Parathyroid adenoma (tissue), 2 donors: ENCODE data around the gene KATNA1.

Source experiments
- H2AFZ ChIP-seq: fragments of 300-600 bp; sonication (generic); one replicate; pipeline ENCODE4 v1.7.0; 2017; ENCODE audit warnings: antibody characterized with exemption, mild to moderate bottlenecking
- H3K27ac ChIP-seq: fragments of 300-600 bp; sonication (generic); one replicate; pipeline ENCODE4 v1.7.0; 2017
- H3K27me3 ChIP-seq: fragments of 300-600 bp; sonication (generic); one replicate; pipeline ENCODE4 v1.7.0; 2017; ENCODE audit warnings: low read length; ENCODE audit not compliant: control insufficient read depth, insufficient read depth
- H3K36me3 ChIP-seq: fragments of 300-600 bp; sonication (generic); one replicate; pipeline ENCODE4 v1.7.0; 2017; ENCODE audit warnings: low read length; ENCODE audit not compliant: control insufficient read depth, insufficient read depth
- H3K4me1 ChIP-seq: fragments of 300-600 bp; sonication (generic); one replicate; pipeline ENCODE4 v1.7.0; 2017; ENCODE audit warnings: control low read depth
- H3K4me2 ChIP-seq: fragments of 300-600 bp; sonication (generic); one replicate; pipeline ENCODE4 v1.7.0; 2017; ENCODE audit warnings: low read length
- H3K4me3 ChIP-seq: fragments of 300-600 bp; sonication (generic); one replicate; pipeline ENCODE4 v1.7.0; 2017; ENCODE audit warnings: low read depth, low read length
- H3K79me2 ChIP-seq: fragments of 300-600 bp; sonication (generic); one replicate; pipeline ENCODE4 v1.7.0; 2017; ENCODE audit warnings: control low read depth
- H3K9ac ChIP-seq: fragments of 300-600 bp; sonication (generic); one replicate; pipeline ENCODE4 v1.7.0; 2017; ENCODE audit warnings: mild to moderate bottlenecking
- H3K9me3 ChIP-seq: fragments of 300-600 bp; sonication (generic); one replicate; pipeline ENCODE4 v1.7.0; 2017; ENCODE audit warnings: low read length; ENCODE audit not compliant: control insufficient read depth
- TF ChIP-seq, protein P1 (sequence below): fragments of 300-600 bp; sonication (generic); IDR thresholded peaks from one replicate; pipeline ENCODE4 v1.7.0; 2017; ENCODE audit warnings: antibody characterized with exemption, mild to moderate bottlenecking
- donor health status: primary hyperparathyroidism.

Gene KATNA1

GRCh38 chr6:149565527-149566409 lies 82.7 kb downstream of the KATNA1 start, which contains the start of gene GINM1:
Gene GINM1, plus strand, starts transcription at chr6:149566375. Its CDS starts 40 bp downstream, at chr6:149566415.
- Histone ChIP-seq H2AFZ (peak within 1 kb of the TSS; percentile 99), H3K27ac (peak within 1 kb of the TSS; percentile 94)

DNA sequence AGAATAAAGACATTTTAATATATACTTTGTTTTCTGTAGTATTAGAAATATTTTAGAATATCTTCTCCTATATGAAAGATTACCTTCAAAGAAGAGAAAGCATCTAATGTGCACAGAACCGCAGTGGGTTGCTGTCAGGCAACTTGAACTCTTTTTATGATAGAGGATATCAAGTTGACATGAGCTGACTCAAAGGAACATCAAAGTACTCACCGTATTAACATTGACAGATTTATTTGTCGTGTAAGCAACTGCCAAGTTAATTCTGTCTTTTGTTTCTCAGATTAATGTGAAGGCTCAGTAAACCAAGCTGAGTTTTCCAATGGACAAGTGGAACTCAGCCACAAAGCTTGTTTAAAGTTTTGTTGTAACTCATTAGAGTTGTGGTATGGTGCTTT lies 84.6 kb downstream of the KATNA1 start:
- Histone ChIP-seq H3K79me2 (peaks cover 10% of the 10 kb centered on the region), H3K9me3 (no peaks in the 10 kb centered on the region), H3K9ac (no peak overlapping the region), H3K27me3 (no peaks in the 10 kb centered on the region), H3K27ac (no peak overlapping the region), H3K4me2 (no peak overlapping the region), H3K36me3 (no peaks in the 10 kb centered on the region), H3K4me1 (peaks cover 5% of the 10 kb centered on the region), H3K4me3 (no peak overlapping the region), H2AFZ (no peak overlapping the region)
- TF ChIP-seq, protein P1, sequence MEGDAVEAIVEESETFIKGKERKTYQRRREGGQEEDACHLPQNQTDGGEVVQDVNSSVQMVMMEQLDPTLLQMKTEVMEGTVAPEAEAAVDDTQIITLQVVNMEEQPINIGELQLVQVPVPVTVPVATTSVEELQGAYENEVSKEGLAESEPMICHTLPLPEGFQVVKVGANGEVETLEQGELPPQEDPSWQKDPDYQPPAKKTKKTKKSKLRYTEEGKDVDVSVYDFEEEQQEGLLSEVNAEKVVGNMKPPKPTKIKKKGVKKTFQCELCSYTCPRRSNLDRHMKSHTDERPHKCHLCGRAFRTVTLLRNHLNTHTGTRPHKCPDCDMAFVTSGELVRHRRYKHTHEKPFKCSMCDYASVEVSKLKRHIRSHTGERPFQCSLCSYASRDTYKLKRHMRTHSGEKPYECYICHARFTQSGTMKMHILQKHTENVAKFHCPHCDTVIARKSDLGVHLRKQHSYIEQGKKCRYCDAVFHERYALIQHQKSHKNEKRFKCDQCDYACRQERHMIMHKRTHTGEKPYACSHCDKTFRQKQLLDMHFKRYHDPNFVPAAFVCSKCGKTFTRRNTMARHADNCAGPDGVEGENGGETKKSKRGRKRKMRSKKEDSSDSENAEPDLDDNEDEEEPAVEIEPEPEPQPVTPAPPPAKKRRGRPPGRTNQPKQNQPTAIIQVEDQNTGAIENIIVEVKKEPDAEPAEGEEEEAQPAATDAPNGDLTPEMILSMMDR = no peak

More at GRCh38 chr6:149565527-149566409, 82.7 kb downstream of the KATNA1 start, which contains the start of gene GINM1:
- peak within 1 kb of the TSS; percentile 95 for H3K9ac ChIP-seq
- peak within 1 kb of the TSS; percentile 98 for H3K4me2 ChIP-seq
- H3K79me2 ChIP-seq = peaks cover 24% of the 10 kb centered on the region
- no peaks in the 10 kb centered on the region for H3K27me3 ChIP-seq
- no peaks in the 10 kb centered on the region for H3K9me3 ChIP-seq
- H3K4me1 ChIP-seq = peaks cover 5% of the 10 kb centered on the region
- no peaks in the 10 kb centered on the region for H3K36me3 ChIP-seq
- TF ChIP-seq, protein P1 = peak; percentile 73
- H3K4me3 ChIP-seq = peak within 1 kb of the TSS; percentile 99

DNA sequence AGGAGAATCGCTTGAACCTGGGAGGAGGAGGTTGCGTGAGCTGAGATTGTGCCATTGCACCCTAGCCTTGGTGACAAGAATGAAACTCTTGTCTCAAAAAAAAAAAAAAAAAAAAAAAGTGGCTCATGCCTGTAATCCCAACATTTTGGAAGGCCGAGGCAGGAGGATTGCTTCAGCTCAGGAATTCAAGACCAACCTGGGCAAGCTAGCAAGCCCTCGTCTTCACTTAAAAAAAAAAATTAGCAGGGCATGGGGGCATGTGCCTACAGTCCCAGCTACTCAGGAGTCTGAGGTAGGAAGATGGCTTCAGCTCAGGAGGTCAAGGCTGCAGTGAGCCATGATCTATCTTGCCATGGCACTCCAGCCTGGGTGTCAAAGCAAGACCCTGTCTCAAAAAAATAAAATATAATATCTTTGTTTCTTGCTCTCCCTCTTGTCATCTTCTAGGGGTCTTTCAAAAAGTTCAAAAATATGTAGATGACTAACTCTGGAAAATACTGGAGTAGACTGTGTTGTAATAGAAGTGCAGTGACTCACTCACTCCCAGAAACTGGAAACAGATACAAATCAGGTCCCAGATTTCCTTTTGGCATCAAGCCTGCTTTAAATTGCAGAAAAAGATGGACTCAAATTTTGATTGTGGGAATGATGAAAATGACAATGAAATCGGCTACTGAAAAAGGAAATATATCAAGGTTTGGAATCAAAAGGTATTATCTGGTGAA lies 85.1 kb downstream of the KATNA1 start:
- TF ChIP-seq, protein P1 = no peak
- no peaks in the 10 kb centered on the region for H3K27me3 ChIP-seq
- H3K4me1 ChIP-seq = peaks cover 5% of the 10 kb centered on the region
- H3K4me2 ChIP-seq = no peak overlapping the region
- no peaks in the 10 kb centered on the region for H3K36me3 ChIP-seq
- H3K9me3 ChIP-seq = no peaks in the 10 kb centered on the region
- no peak overlapping the region for H3K4me3 ChIP-seq
- no peak overlapping the region for H2AFZ ChIP-seq
- no peak overlapping the region for H3K9ac ChIP-seq
- peaks cover 10% of the 10 kb centered on the region for H3K79me2 ChIP-seq
- no peak overlapping the region for H3K27ac ChIP-seq

DNA sequence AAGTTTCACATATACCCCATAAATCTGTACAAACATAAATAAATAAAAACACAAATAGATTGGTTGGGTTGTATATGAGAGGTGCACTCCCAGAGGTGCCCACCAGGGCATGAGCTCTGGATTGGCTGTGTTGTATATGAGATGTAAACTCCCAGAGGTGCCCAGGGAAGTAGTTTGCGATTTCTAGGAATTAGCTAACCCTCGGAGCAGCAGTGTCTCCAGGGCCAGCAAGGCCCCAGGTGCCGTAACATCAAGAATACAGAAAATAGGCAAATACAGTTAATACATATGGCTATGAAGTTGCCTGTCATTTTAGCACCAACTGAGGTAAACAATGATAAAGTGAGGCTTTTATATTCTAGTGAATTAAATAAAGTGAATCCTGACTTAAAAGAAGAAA lies 87.8 kb downstream of the KATNA1 start:
- no peaks in the 10 kb centered on the region for H3K4me1 ChIP-seq
- no peaks in the 10 kb centered on the region for H3K9me3 ChIP-seq
- H2AFZ ChIP-seq = peak overlapping the region; percentile 17
- no peak overlapping the region for H3K4me2 ChIP-seq
- no peaks in the 10 kb centered on the region for H3K36me3 ChIP-seq
- H3K9ac ChIP-seq = no peak overlapping the region
- H3K27me3 ChIP-seq = no peaks in the 10 kb centered on the region
- TF ChIP-seq, protein P1 = peak; percentile 37
- no peak overlapping the region for H3K4me3 ChIP-seq
- no peaks in the 10 kb centered on the region for H3K79me2 ChIP-seq
- H3K27ac ChIP-seq = no peak overlapping the region
